ENCODE results near the gene SCN1B.

GRCh38 chr19:35038623-35039512, 8.6 kb downstream of the SCN1B start:
- TF ChIP-seq MAX (IDR thresholded peaks at IDR 0.05; ENCODE audit: low read depth, low read length) (no peak), PAX8 (IDR thresholded peaks at IDR 0.05) (no peak), NFIC (IDR thresholded peaks at IDR 0.05; ENCODE audit: low read depth, low read length) (no peak), RCOR1 (conservative IDR thresholded peaks at IDR 0.05; ENCODE audit: low read depth, low read length) (no peak), SMAD1 (IDR thresholded peaks at IDR 0.05; ENCODE audit: low read depth, partially characterized antibody) (no peak), MTA2 (IDR thresholded peaks at IDR 0.05; ENCODE audit: low read depth) (no peak), CUX1 (IDR thresholded peaks at IDR 0.05; ENCODE audit: insufficient replicate concordance, low read depth, low read length) (no peak), ZNF274 (IDR thresholded peaks at IDR 0.05; ENCODE audit: insufficient read depth, insufficient read length) (no peak), POLR2AphosphoS5 (IDR thresholded peaks at IDR 0.05; ENCODE audit: low read length) (no peak), LARP7 (IDR thresholded peaks at IDR 0.05) (no peak), E2F4 (IDR thresholded peaks at IDR 0.05; ENCODE audit: low read depth, low read length) (no peak), KDM1A (IDR thresholded peaks at IDR 0.05; ENCODE audit: borderline replicate concordance) (no peak), IKZF1 (conservative IDR thresholded peaks at IDR 0.05) (no peak), CBX5 (IDR thresholded peaks at IDR 0.05; ENCODE audit: low read depth) (no peak)
